HG02798 (cell line): ENCODE measurements around the gene CDKN1A.

ENCODE experiments used
- ATAC-seq: cut with Tn5 transposase; IDR thresholded peaks from one replicate; pipeline ENCODE4 v1.9.1; 2021; ENCODE audit warnings: mild to moderate bottlenecking; ENCODE audit not compliant: unreplicated experiment, poor library complexity

The CDKN1A gene

GRCh38 chr6:36734486-36735060, 56.1 kb downstream of the CDKN1A start:
- ATAC-seq = no peak

DNA sequence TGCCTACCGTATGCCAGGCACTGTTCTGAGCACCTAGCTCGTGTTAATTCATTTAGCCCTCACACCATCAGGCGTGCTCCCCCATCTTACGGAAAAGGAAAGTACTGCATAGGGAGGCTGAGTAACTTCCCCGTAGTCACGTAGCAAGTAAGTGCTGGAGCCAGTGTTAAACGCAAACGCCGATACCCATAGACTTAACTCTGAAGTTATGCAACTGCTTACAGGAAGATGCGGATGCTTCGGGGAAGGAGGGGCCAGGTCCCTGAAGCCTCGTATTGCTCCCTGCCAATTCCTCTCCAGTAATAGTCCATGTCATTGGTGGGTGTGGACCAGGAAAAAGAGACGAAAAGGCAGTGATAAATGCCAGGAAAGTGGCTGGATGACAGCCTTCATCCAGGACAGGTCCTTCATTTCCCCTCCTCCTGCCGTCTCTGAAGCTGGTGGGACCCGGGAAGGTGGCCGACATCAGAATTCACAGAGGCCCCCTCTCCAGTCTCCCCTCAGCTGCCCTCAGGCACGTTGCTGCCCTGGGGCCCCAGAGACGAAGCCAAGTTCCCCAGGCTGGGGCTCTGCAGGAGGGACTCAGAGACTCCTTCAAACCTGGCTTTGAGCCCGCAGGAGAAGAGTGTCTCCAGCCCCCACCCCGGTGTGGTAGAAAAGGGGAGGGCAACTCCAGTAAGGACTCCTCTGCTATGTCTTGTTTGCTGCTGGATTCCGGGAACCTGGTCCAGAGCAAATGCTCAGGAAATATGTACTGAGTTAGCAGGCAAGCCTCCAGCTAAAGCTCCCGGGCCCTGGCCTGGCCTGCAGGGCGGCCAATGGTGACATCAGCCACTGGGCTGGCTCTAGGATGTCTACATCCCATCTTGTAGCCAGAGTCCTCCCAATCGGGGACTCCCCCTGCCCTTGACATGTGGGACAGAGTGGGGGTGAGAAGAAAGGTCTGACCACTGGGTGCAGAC, 56.9 kb downstream of the CDKN1A start:
- no peak for ATAC-seq
